Heart left ventricle (tissue), 13 donors: ENCODE measurements around the gene C2CD4A.

Experiments used
- CTCF ChIP-seq, 12 donors: fragments of 200-600 bp; sonication (generic) in 4 of 12; IDR thresholded peaks; one replicate each; pipeline versions ENCODE4 v1.5.0 to v1.8.0; 2018 to 2022; ENCODE audit warnings: antibody characterized with exemption in 12 of 12, mild to moderate bottlenecking in 5 of 12
- POLR2A ChIP-seq, 2 donors: fragments of 450-650 bp; IDR thresholded peaks; one replicate each; pipeline ENCODE4 v1.6.1; 2017; ENCODE audit warnings: antibody characterized with exemption in 2 of 2, mild to moderate bottlenecking in 2 of 2, moderate library complexity in 2 of 2
- donor health status: ischemic (EF 13 %, LVEDD 7.1; RV severe dilation, severe dysfunction).
- donor health status: DM: no; HTN: yes; CAD: no.
- donor health status: DM: no; HTN: no; CAD: no.
- donor health status: ischemic (EF 25% LVEDD 6.9; RV normal size, moderate dysfunction).
- donor health status: ischemic (EF 25% LVEDD 5.7; RV mildly dilated, moderate dysfunction).
- donor health status: ischemic (EF 35%, LVEDD 5.7; RV mildly dilated, moderate dysfunction).
- donor health status: nonischemic (EF 11% LVEDD 7.7; RV severe dilation, severe dysfunction).
- donor health status: DM: yes; HTN: yes; CAD: no.
- donor health status: PGD.
- donor health status: ischemic (EF 29% LVEDD 5.4; RV normal size, mild dysfunction).
- donor health status: nonischemic (EF 23%, LVEDD 6.1; RV moderate dilation, normal function).

- TF ChIP-seq POLR2A (IDR thresholded peaks at IDR 0.05) (no peak), CTCF (IDR thresholded peaks at IDR 0.05) (no peak)
Measured at GRCh38 chr15:62057341-62057980, 9.3 kb upstream of the C2CD4A start.
